Duodenal mucosa (tissue), 2 donors: ENCODE results near the gene MLLT3.

ENCODE experiments used
- H3K27ac ChIP-seq: one replicate; pipeline ENCODE4 v1.7.0; 2013; ENCODE audit warnings: low read depth, low read length
- H3K27me3 ChIP-seq, 2 donors: one replicate each; pipeline ENCODE4 v1.7.0; 2013; ENCODE audit warnings: low read length in 2 of 2, control low read depth in 1 of 2; ENCODE audit not compliant: insufficient read depth in 2 of 2, control insufficient read depth in 1 of 2
- H3K36me3 ChIP-seq, 2 donors: one replicate each; pipeline ENCODE4 v1.7.0; 2013; ENCODE audit warnings: low read length in 2 of 2, control low read depth in 1 of 2; ENCODE audit not compliant: insufficient read depth in 2 of 2, control insufficient read depth in 1 of 2
- H3K4me1 ChIP-seq, 2 donors: one replicate each; pipeline ENCODE4 v1.7.0; 2013; ENCODE audit warnings: low read length in 2 of 2, control low read depth in 1 of 2; ENCODE audit not compliant: insufficient read depth in 2 of 2, control insufficient read depth in 1 of 2
- H3K4me3 ChIP-seq, 2 donors: one replicate each; pipeline ENCODE4 v1.7.0; 2013; ENCODE audit warnings: low read length in 2 of 2, low read depth in 1 of 2
- H3K9ac ChIP-seq, 2 donors: one replicate each; pipeline ENCODE4 v1.7.0; 2013; ENCODE audit warnings: low read length in 2 of 2, low read depth in 1 of 2
- H3K9me3 ChIP-seq, 2 donors: one replicate each; pipeline ENCODE4 v1.7.0; 2013; ENCODE audit warnings: low read length in 2 of 2, control low read depth in 1 of 2; ENCODE audit not compliant: control insufficient read depth in 1 of 2

MLLT3 gene

GRCh38 chr9:20650750-20651299 lies 28.5 kb upstream of the MLLT3 start:
- no peak overlapping the region for H3K9ac ChIP-seq
- H3K36me3 ChIP-seq = no peaks in the 10 kb centered on the region
- H3K9me3 ChIP-seq = no peaks in the 10 kb centered on the region
- no peak overlapping the region for H3K4me3 ChIP-seq
- H3K27ac ChIP-seq = no peak overlapping the region
- H3K27me3 ChIP-seq = no peaks in the 10 kb centered on the region
- no peaks in the 10 kb centered on the region for H3K4me1 ChIP-seq

- Histone ChIP-seq H3K9me3 (no peaks in the 10 kb centered on the region), H3K36me3 (no peaks in the 10 kb centered on the region), H3K9ac (no peak overlapping the region), H3K4me3 (no peak overlapping the region), H3K27ac (no peak overlapping the region), H3K4me1 (no peaks in the 10 kb centered on the region), H3K27me3 (no peaks in the 10 kb centered on the region)
Measured at GRCh38 chr9:20650313-20650712, 28.0 kb upstream of the MLLT3 start.

GRCh38 chr9:20649381-20649780 lies 27.1 kb upstream of the MLLT3 start:
- H3K27me3 ChIP-seq = no peaks in the 10 kb centered on the region
- H3K36me3 ChIP-seq = no peaks in the 10 kb centered on the region
- H3K27ac ChIP-seq = no peak overlapping the region
- H3K9me3 ChIP-seq = no peaks in the 10 kb centered on the region
- H3K9ac ChIP-seq = no peak overlapping the region
- no peaks in the 10 kb centered on the region for H3K4me1 ChIP-seq
- H3K4me3 ChIP-seq = no peak overlapping the region

GRCh38 chr9:20646656-20647055 lies 24.4 kb upstream of the MLLT3 start:
- Histone ChIP-seq H3K36me3 (no peaks in the 10 kb centered on the region), H3K27me3 (no peaks in the 10 kb centered on the region), H3K4me1 (no peaks in the 10 kb centered on the region), H3K9ac (no peak overlapping the region), H3K4me3 (no peak overlapping the region), H3K9me3 (no peaks in the 10 kb centered on the region), H3K27ac (no peak overlapping the region)

- H3K9me3 ChIP-seq = no peaks in the 10 kb centered on the region
- no peak overlapping the region for H3K4me3 ChIP-seq
- no peaks in the 10 kb centered on the region for H3K27me3 ChIP-seq
- no peaks in the 10 kb centered on the region for H3K36me3 ChIP-seq
- H3K9ac ChIP-seq = no peak overlapping the region
- no peak overlapping the region for H3K27ac ChIP-seq
- peaks cover 0 to 5% of the 10 kb centered on the region in 2 donors for H3K4me1 ChIP-seq
Measured at GRCh38 chr9:20643660-20644059, 21.4 kb upstream of the MLLT3 start.

- Histone ChIP-seq H3K4me1 (peaks cover 0 to 5% of the 10 kb centered on the region in 2 donors), H3K36me3 (no peaks in the 10 kb centered on the region), H3K27me3 (no peaks in the 10 kb centered on the region), H3K9ac (no peak overlapping the region), H3K27ac (no peak overlapping the region), H3K4me3 (no peak overlapping the region), H3K9me3 (no peaks in the 10 kb centered on the region)
Measured at GRCh38 chr9:20642045-20642444, 19.7 kb upstream of the MLLT3 start.

GRCh38 chr9:20640331-20641187 lies 18.3 kb upstream of the MLLT3 start:
- Histone ChIP-seq H3K4me1 (peaks cover 0 to 5% of the 10 kb centered on the region in 2 donors), H3K4me3 (no peak overlapping the region), H3K9me3 (no peaks in the 10 kb centered on the region), H3K27ac (no peak overlapping the region), H3K9ac (no peak overlapping the region), H3K27me3 (no peaks in the 10 kb centered on the region), H3K36me3 (no peaks in the 10 kb centered on the region)

- no peaks in the 10 kb centered on the region for H3K36me3 ChIP-seq
- no peaks in the 10 kb centered on the region for H3K27me3 ChIP-seq
- no peak overlapping the region for H3K4me3 ChIP-seq
- H3K9me3 ChIP-seq = no peaks in the 10 kb centered on the region
- H3K27ac ChIP-seq = no peak overlapping the region
- H3K4me1 ChIP-seq = peaks cover 0 to 5% of the 10 kb centered on the region in 2 donors
- H3K9ac ChIP-seq = no peak overlapping the region
Measured at GRCh38 chr9:20636888-20637440, 14.7 kb upstream of the MLLT3 start.

- no peak overlapping the region for H3K27ac ChIP-seq
- no peaks in the 10 kb centered on the region for H3K36me3 ChIP-seq
- no peaks in the 10 kb centered on the region for H3K4me1 ChIP-seq
- H3K4me3 ChIP-seq = no peak overlapping the region
- H3K9ac ChIP-seq = no peak overlapping the region
- H3K9me3 ChIP-seq = no peaks in the 10 kb centered on the region
- H3K27me3 ChIP-seq = no peaks in the 10 kb centered on the region
Measured at GRCh38 chr9:20634895-20635294, 12.6 kb upstream of the MLLT3 start.

- H3K36me3 ChIP-seq = no peaks in the 10 kb centered on the region
- H3K9me3 ChIP-seq = no peaks in the 10 kb centered on the region
- no peak overlapping the region for H3K27ac ChIP-seq
- H3K4me1 ChIP-seq = no peaks in the 10 kb centered on the region
- no peak overlapping the region for H3K4me3 ChIP-seq
- H3K9ac ChIP-seq = no peak overlapping the region
- H3K27me3 ChIP-seq = no peaks in the 10 kb centered on the region
Measured at GRCh38 chr9:20632705-20633104, 10.4 kb upstream of the MLLT3 start.
